ENCODE results near the gene PSD4. TPM values are rescaled to one million over a fixed set of nuclear protein-coding genes. Genes with fewer than 3 reads are reported as not detected.

The PSD4 gene
- total and polyA plus RNA-seq, 4 experiments from 2014 or later: 11.9 to 101 (median 66.4) TPM

DNA sequence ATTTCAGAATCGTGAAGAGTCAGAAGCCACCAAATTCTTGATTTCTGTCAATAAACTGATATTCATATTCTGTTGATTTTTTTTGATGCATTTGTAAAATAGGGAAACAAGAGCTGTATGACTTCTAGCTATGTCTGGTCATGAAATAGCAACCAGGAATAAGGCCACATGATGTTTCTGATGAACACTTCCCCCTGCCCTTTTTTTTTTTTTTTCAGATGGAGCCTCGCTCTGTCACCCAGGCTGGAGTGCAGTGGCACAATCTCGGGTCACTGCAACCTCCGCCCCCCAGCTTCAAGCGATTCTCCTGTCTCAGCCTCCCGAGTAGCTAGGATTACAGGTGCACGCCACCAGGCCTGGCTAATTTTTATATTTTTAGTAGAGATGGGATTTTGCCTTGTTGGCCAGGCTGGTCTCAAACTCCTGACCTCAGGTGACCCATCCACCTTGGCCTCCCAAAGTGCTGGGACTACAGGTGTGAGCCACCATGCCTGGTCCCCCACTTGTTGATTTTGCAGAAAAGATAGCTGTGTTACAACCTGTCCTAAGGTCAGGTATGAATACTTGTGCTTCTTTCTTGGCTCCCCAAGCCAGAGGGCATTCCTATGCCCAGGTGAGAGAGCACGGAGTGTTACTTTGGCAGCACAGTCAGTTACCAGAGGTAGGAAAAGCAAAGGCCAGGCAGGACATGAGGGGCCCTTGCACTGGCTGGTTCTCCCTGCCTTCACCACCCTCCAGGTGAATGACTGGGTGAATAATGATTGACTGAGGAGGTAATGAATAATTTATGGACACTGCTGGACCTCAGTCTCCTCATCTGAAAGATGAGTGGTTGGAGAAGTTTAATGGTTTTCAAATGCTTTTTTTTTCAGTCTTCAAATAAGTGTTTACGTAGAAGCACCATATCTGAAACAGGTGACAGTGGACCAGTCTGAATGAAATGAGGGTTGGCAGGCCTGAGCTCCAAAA lies 65.4 kb downstream of the PSD4 start:
- H3K9me3 Mint-ChIP-seq: peaks cover 0 to 1% (median 0%) of the 10 kb centered on the region in 8 donors
- intact Hi-C loops (cut with micrococcal nuclease): no loop called here
- H3K4me1 Mint-ChIP-seq: peaks cover 0 to 54% (median under 1%) of the 10 kb centered on the region in 4 donors

DNA sequence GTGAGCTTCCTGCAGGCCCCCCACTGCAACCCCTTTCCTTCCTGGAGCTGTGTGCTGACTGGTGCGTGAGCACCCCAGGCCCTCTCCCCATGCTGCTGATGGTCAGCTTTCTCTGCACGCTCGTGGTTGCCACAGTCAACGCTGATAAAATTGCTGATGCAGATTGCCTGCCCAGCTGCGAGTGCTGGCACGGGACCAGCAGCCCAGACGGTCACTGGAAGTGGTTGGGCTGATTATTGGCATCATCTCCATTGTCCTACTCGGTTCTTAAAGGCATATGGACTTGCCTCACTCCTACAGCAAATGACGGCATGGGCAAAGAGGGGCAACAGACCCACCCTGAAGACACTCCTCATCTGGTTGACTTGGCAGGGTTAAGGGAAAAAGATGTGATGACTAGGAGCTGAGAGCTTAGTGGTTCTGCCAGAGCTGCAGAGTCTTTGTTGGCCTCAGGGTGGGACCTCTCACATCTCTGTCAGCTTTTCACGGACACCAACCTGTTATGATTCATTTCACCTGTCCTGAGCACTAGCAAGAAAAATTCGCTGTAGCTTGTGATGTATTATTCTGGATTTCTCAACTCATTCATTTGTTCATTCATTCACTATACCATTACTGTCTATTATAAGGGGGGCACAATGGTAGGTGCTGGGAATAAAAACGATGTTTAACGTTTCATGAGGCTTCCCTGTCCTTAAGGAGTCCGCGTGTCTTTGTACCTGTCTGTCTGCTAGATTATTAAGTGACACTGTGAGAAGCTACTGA lies 66.6 kb downstream of the PSD4 start:
- Histone ChIP-seq H3K27me3 (ENCODE audit: insufficient read depth, low read length) (no peaks in the 10 kb centered on the region), H3K27ac (ENCODE audit: low read depth, low read length) (no peak overlapping the region), H3K4me3 (ENCODE audit: low read length in 2 of 2) (no peak overlapping the region), H3K36me3 (ENCODE audit: insufficient read depth, low read length) (no peaks in the 10 kb centered on the region), H3K9me3 (ENCODE audit: control insufficient read depth in 1 of 2, low read length in 2 of 2) (no peaks in the 10 kb centered on the region), H3K4me1 (ENCODE audit: insufficient read depth, low read length) (peaks cover 6% of the 10 kb centered on the region)
- CTCF ChIA-PET (ENCODE audit: partially characterized antibody): interaction anchor here (0.7 to 3.6 kb wide), 7 partner anchors 9 to 150 kb away, joined by 3 to 20 read pairs (median 4); no protein-coding TSS in a partner anchor
- intact Hi-C loops (cut with micrococcal nuclease): no loop called here
- no peaks in the 10 kb centered on the region for H3K9me3 Mint-ChIP-seq
- H3K4me3 Mint-ChIP-seq: no peak overlapping the region
- POLR2A ChIA-PET (ENCODE audit: partially characterized antibody): no interaction called here
- no peak for DNase-seq
- H3K36me3 Mint-ChIP-seq: peaks cover 0 to 29% of the 10 kb centered on the region in 2 donors
- H3K27me3 Mint-ChIP-seq: no peaks in the 10 kb centered on the region
- peak overlapping the region in 2 of 7 donors; percentile 14 to 47 for H3K27ac Mint-ChIP-seq
- peaks cover 0 to 48% (median 0%) of the 10 kb centered on the region in 4 donors for H3K4me1 Mint-ChIP-seq

More for the DNA sequence above, 65.4 kb downstream of the PSD4 start:
- Histone ChIP-seq H3K36me3 (ENCODE audit: insufficient read depth, low read length) (no peaks in the 10 kb centered on the region), H3K27ac (ENCODE audit: low read depth, low read length) (no peak overlapping the region), H3K27me3 (ENCODE audit: insufficient read depth, low read length) (no peaks in the 10 kb centered on the region), H3K4me1 (ENCODE audit: insufficient read depth, low read length) (peaks cover 10% of the 10 kb centered on the region), H3K9me3 (ENCODE audit: control insufficient read depth in 1 of 2, low read length in 2 of 2) (no peaks in the 10 kb centered on the region), H3K4me3 (ENCODE audit: low read length in 2 of 2) (no peak overlapping the region)
- Mint-ChIP-seq H3K27me3 (no peaks in the 10 kb centered on the region), H3K4me3 (no peak overlapping the region), H3K27ac (no peak overlapping the region), H3K36me3 (peaks cover 0 to 30% of the 10 kb centered on the region in 2 donors)
- DNase-seq: no peak
- ChIA-PET POLR2A (ENCODE audit: partially characterized antibody) (interaction anchor here (0.6 to 1.0 kb wide), 3 partner anchors 9 to 60 kb away, joined by 3 read pairs; no protein-coding TSS in a partner anchor), CTCF (ENCODE audit: partially characterized antibody) (interaction anchor here (1.2 to 3.6 kb wide), 8 partner anchors 10 to 157 kb away, joined by 3 to 20 read pairs (median 4); no protein-coding TSS in a partner anchor)

DNA sequence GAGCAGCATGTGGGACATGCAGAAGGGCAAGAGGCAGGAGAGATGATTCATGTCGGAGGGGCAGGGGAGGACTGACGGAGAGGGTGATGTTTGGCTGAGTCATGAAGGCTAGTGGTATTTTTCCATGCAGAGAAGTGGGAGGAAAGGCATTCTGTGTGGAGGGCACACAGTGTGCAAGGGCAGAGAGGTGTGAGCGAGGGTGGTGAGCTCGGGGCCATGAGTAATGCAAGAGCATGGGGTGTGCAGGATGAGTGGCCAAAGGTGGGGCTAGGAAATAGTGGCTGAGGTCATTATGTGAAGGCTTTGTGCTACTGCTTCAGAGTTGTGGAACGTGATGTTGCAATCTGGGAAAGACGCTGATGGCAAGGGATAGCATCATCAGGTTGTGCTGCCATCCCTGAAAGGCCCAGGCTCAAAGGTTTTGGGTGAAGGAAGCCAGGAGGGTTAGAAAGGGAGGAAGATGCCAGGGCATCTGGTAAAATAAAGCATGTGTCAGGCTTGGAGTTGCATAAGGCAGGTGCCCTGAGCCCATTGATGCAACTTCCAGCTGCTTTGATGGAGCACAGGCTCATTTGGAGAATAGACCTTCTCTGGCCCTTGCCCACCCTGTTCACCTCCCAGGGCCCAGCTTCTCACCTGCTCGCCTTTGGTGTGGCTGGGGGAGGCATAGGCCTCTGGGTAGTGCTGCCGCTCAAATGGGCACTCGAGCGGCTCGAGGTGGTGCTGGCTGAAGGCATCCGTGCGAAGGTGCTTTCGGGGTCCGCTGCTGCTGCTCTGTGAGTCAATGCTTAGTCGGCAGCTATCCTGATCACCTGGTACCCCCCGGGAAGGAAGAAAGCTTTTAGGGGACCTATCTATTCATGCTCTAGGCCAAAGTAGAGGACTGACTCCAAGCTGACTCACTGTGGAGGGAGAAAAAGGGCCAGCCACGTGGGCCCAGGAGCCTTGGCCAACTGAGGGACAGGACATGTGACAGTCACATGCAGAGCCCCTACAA lies 67.4 kb downstream of the PSD4 start:
- H3K4me3 Mint-ChIP-seq: peak overlapping the region in 1 of 8 donors; percentile 13
- H3K36me3 ChIP-seq (ENCODE audit: insufficient read depth, low read length): no peaks in the 10 kb centered on the region
- no peak for DNase-seq
- H3K27me3 Mint-ChIP-seq: no peaks in the 10 kb centered on the region
- intact Hi-C loops (cut with micrococcal nuclease): no loop called here
- H3K27ac ChIP-seq (ENCODE audit: low read depth, low read length): no peak overlapping the region
- POLR2A ChIA-PET (ENCODE audit: partially characterized antibody): no interaction called here
- H3K4me1 ChIP-seq (ENCODE audit: insufficient read depth, low read length): peaks cover 6% of the 10 kb centered on the region
- H3K4me1 Mint-ChIP-seq: peaks cover 0 to 44% (median 0%) of the 10 kb centered on the region in 4 donors
- H3K4me3 ChIP-seq (ENCODE audit: low read length in 2 of 2): no peak overlapping the region
- CTCF ChIA-PET (ENCODE audit: partially characterized antibody): interaction anchor here (0.7 to 3.6 kb wide), 5 partner anchors 8 to 129 kb away, joined by 3 to 20 read pairs (median 5); no protein-coding TSS in a partner anchor
- no peaks in the 10 kb centered on the region for H3K9me3 ChIP-seq (ENCODE audit: control insufficient read depth in 1 of 2, low read length in 2 of 2)
- peak overlapping the region in 3 of 7 donors; percentile 20 to 47 (median 46) for H3K27ac Mint-ChIP-seq
- no peaks in the 10 kb centered on the region for H3K27me3 ChIP-seq (ENCODE audit: insufficient read depth, low read length)
- H3K36me3 Mint-ChIP-seq: peaks cover 0 to 25% of the 10 kb centered on the region in 2 donors
- no peaks in the 10 kb centered on the region for H3K9me3 Mint-ChIP-seq

DNA sequence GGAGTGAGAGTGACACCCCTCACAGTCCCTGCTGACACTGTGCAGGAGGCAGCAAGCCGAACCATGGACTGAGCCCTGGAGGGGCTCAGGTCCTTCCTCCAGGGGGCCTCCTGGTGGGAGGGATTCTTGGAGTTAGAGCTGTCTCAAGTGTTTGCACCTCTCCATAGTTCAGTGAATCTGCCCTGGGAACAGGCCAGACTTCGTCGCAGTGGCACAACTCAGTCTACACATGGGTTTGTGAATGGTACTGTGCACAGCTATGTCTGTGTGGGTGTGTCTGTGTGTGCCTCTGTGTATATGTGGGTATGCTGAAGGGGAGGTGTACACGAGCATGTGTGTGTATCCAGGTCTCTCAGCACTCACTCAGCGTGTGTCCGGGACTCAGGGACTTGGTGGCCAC lies 68.6 kb downstream of the PSD4 start:
- H3K36me3 Mint-ChIP-seq: peaks cover 0 to 18% of the 10 kb centered on the region in 2 donors

DNA sequence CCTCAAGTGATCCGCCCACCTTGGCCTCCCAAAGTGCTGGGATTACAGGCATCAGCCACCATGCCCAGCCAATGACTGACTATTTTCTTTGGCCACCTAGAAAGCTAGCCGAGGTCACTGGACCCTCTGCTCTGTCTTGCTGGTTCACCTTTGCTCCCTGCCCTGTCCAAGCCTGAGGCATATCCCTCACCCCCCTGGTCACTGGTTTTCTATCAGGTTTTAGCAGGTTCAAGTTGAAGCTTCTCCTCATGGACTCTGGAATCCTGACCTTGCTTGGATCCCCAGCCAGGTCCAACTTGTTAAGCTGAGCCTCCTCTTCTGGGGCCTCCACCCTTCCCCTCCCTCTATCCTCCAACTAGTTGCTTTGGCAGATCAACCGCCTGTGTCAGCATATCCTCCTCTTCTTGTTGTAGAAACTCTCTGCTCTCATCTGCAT lies 71.5 kb downstream of the PSD4 start:
- ChIA-PET CTCF (ENCODE audit: partially characterized antibody) (interaction anchor here (0.8 to 8.0 kb wide), 5 partner anchors 11 to 126 kb away, joined by 3 to 90 read pairs (median 59); no protein-coding TSS in a partner anchor), POLR2A (ENCODE audit: partially characterized antibody) (no interaction called here)
- Histone ChIP-seq H3K27ac (ENCODE audit: low read depth, low read length) (no peak overlapping the region), H3K9me3 (ENCODE audit: control insufficient read depth in 1 of 2, low read length in 2 of 2) (no peaks in the 10 kb centered on the region), H3K4me1 (ENCODE audit: insufficient read depth, low read length) (peaks cover 14% of the 10 kb centered on the region), H3K4me3 (ENCODE audit: low read length in 2 of 2) (no peak overlapping the region), H3K27me3 (ENCODE audit: insufficient read depth, low read length) (no peaks in the 10 kb centered on the region), H3K36me3 (ENCODE audit: insufficient read depth, low read length) (no peaks in the 10 kb centered on the region)
- intact Hi-C loops (cut with micrococcal nuclease): no loop called here
- Mint-ChIP-seq H3K4me1 (peaks cover 7 to 36% (median 12%) of the 10 kb centered on the region in 4 donors), H3K36me3 (peaks cover 0 to 9% of the 10 kb centered on the region in 2 donors), H3K27me3 (no peaks in the 10 kb centered on the region), H3K27ac (peak overlapping the region in 3 of 7 donors; percentile 8 to 74 (median 50)), H3K9me3 (no peaks in the 10 kb centered on the region), H3K4me3 (no peak overlapping the region)
- no peak for DNase-seq

More for the DNA sequence above, 68.6 kb downstream of the PSD4 start:
- no peaks in the 10 kb centered on the region for H3K9me3 ChIP-seq (ENCODE audit: control insufficient read depth in 1 of 2, low read length in 2 of 2)
- no peak for DNase-seq
- no peak overlapping the region for H3K4me3 ChIP-seq (ENCODE audit: low read length in 2 of 2)
- Mint-ChIP-seq H3K27me3 (no peaks in the 10 kb centered on the region), H3K9me3 (no peaks in the 10 kb centered on the region), H3K4me3 (no peak overlapping the region), H3K27ac (peak overlapping the region in 2 of 7 donors; percentile 24 to 43), H3K4me1 (peaks cover 0 to 35% (median under 1%) of the 10 kb centered on the region in 4 donors)
- H3K36me3 ChIP-seq (ENCODE audit: insufficient read depth, low read length): no peaks in the 10 kb centered on the region
- no peaks in the 10 kb centered on the region for H3K27me3 ChIP-seq (ENCODE audit: insufficient read depth, low read length)
- ChIA-PET POLR2A (ENCODE audit: partially characterized antibody) (no interaction called here), CTCF (ENCODE audit: partially characterized antibody) (no interaction called here)
- H3K27ac ChIP-seq (ENCODE audit: low read depth, low read length): no peak overlapping the region
- intact Hi-C loops (cut with micrococcal nuclease): no loop called here
- no peaks in the 10 kb centered on the region for H3K4me1 ChIP-seq (ENCODE audit: insufficient read depth, low read length)

DNA sequence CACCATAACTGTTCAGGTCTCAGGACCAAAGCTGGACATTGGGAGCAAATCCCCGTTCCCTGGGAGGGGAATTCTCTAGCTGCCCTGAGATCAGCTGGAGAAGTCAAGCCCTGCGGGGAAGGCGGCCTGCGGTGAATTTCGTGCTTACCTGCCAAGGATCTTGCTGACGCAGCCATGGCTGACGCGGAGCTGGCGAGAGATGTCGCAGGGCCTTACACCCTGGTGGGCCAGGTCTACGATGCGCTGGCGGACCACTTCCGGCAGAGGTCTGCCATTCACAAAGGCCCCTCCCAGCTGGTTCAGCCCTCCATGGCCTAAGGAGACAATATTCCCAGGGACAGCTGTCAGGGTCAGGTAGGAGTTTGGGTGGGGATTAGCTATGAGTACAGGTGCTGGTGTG lies 72.8 kb downstream of the PSD4 start:
- CTCF ChIA-PET (ENCODE audit: partially characterized antibody): interaction anchor here (1.0 to 8.0 kb wide), 7 partner anchors 10 to 144 kb away, joined by 3 to 90 read pairs (median 19); no protein-coding TSS in a partner anchor
- intact Hi-C loops (cut with micrococcal nuclease): no loop called here

More for the DNA sequence above, 72.8 kb downstream of the PSD4 start:
- Histone ChIP-seq H3K4me1 (ENCODE audit: insufficient read depth, low read length) (peaks cover 27% of the 10 kb centered on the region), H3K9me3 (ENCODE audit: control insufficient read depth in 1 of 2, low read length in 2 of 2) (no peaks in the 10 kb centered on the region), H3K27ac (ENCODE audit: low read depth, low read length) (no peak overlapping the region), H3K27me3 (ENCODE audit: insufficient read depth, low read length) (no peaks in the 10 kb centered on the region), H3K4me3 (ENCODE audit: low read length in 2 of 2) (no peak overlapping the region), H3K36me3 (ENCODE audit: insufficient read depth, low read length) (no peaks in the 10 kb centered on the region)
- Mint-ChIP-seq H3K36me3 (peaks cover 0 to 1% of the 10 kb centered on the region in 2 donors), H3K27me3 (no peaks in the 10 kb centered on the region), H3K4me1 (peaks cover 20 to 39% (median 25%) of the 10 kb centered on the region in 4 donors), H3K27ac (no peak overlapping the region), H3K9me3 (no peaks in the 10 kb centered on the region), H3K4me3 (no peak overlapping the region)
- POLR2A ChIA-PET (ENCODE audit: partially characterized antibody): no interaction called here
- no peak for DNase-seq

All from CD4-positive, alpha-beta memory T cell (primary cell).